ENCODE data around the gene DNAAF5. TPM values are rescaled to one million over a fixed set of nuclear protein-coding genes. Genes with fewer than 3 reads are reported as not detected.

Gene DNAAF5
- total and polyA plus RNA-seq, 12 donors, result 10.4 to 30.0 (median 24.7) TPM

DNA sequence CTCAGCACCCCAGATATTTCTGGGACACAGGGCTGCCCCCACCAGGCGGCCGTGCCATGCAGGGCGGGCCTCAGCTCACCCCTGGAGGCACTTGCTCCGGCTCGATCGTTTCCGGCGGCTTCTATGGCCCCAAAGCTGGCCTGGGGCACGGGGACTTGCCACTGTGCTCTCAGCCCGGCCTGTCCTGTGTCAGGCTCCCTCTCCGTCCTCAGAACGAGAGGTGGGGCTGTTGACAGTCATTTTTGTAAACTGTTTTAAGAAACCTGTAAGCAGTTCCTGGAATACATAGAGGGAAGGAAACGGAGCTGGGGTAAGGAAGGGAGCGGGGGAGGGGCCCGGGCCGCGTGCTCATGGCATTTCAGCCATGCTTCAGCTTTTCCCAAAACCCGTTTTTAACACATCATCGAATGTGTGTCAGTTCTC lies 31.3 kb downstream of the DNAAF5 start:
- Histone ChIP-seq H3K4me3 (no peak overlapping the region), H3K27me3 (no peaks in the 10 kb centered on the region), H3K27ac (no peak overlapping the region), H3K9me3 (no peaks in the 10 kb centered on the region), H3K4me1 (no peaks in the 10 kb centered on the region), H3K36me3 (peaks cover 0 to 92% (median 33%) of the 10 kb centered on the region in 9 donors)
- ATAC-seq (no peak), DNase-seq (no peak)
- intact Hi-C loops (cut with DNase I), result no loop called here
- 90 to 96% methylated on average over 19 of the region's 19 CpGs for WGBS, 2 donors
- TF ChIP-seq CTCF (IDR thresholded peaks at IDR 0.05), result no peak

DNA sequence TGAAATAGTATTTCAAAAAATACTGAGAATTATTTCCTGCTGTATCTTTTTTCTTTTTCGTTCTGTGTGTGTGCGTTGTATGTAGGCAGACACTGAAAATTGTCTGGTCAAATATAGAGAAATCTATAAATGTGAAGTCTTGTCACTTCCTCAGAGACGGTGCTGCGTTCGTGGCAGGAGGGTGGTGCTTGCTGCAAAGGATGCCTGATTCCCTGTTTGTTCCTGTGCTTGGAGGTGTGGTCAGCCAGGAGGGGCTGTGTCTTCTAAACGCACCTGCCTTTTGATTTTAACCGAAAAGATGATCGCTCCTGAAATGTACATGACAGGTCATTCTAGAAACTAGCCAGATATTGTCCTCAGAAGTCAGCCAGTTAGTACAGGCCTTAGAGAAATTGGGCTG lies 33.1 kb downstream of the DNAAF5 start:
- intact Hi-C loops (cut with DNase I), result no loop called here
- Histone ChIP-seq H3K27me3 (no peaks in the 10 kb centered on the region), H3K27ac (no peak overlapping the region), H3K36me3 (peaks cover 0 to 95% (median 48%) of the 10 kb centered on the region in 9 donors), H3K4me1 (no peaks in the 10 kb centered on the region), H3K4me3 (no peak overlapping the region), H3K9me3 (no peaks in the 10 kb centered on the region)
- ATAC-seq, result no peak
- no peak for TF ChIP-seq CTCF (IDR thresholded peaks at IDR 0.05)
- DNase-seq, result no peak
- WGBS, 2 donors, result 86 to 92% methylated on average over 8 of the region's 8 CpGs

DNA sequence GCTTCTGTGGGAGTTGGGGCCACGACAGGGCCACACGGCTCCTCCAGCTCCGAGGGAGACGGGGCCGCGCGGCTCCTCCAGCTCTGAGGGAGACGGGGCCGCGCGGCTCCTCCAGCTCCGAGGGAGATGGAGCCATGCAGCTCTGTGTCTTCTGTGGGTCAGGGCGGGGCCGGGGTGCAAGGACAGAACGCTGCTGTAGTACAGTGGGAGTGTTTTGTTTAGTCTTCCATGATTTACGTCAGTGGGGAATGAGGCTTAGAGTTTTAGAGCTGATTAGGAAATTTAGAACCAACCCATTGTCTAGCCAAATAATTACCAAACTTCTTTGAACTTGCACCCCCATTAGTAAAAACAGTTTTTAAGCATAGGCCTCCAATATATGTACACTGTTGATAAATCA lies 33.5 kb downstream of the DNAAF5 start:
- no peak for ATAC-seq
- peaks cover 2 to 95% (median 48%) of the 10 kb centered on the region in 9 donors for H3K36me3 ChIP-seq

DNA sequence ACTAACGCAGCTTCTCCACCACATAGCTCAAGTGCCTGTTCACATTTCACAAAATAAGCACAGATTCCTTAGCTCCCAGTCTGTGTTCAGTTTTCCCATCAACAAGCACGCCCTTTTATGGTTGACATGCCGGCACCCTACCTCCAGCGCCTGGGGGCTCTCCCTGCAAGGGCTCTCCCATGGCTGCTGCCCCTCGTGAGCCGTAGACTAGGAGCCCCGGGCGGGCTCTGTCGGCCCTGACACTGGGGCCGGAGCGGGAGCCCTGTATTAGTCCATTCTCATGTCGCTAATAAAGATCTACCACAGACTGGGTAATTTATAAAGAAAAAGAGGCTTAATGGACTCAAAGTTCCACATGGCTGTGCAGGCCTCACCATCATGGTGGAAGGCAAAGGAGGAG lies 34.6 kb downstream of the DNAAF5 start:
- Histone ChIP-seq H3K9me3 (no peaks in the 10 kb centered on the region), H3K36me3 (peaks cover 5 to 98% (median 55%) of the 10 kb centered on the region in 9 donors), H3K4me1 (no peaks in the 10 kb centered on the region), H3K27ac (no peak overlapping the region), H3K27me3 (no peaks in the 10 kb centered on the region), H3K4me3 (no peak overlapping the region)
- intact Hi-C loops (cut with DNase I), result no loop called here
- WGBS, 2 donors, result 96 to 98% methylated on average over 12 of the region's 12 CpGs
- no peak for DNase-seq
- TF ChIP-seq CTCF (IDR thresholded peaks at IDR 0.05), result no peak
- no peak for ATAC-seq

More for the DNA sequence above, 33.5 kb downstream of the DNAAF5 start:
- 87 to 95% methylated on average over 16 of the region's 16 CpGs for WGBS, 2 donors
- Histone ChIP-seq H3K27me3 (no peaks in the 10 kb centered on the region), H3K9me3 (no peaks in the 10 kb centered on the region), H3K4me1 (no peaks in the 10 kb centered on the region), H3K4me3 (no peak overlapping the region), H3K27ac (no peak overlapping the region)
- TF ChIP-seq CTCF (IDR thresholded peaks at IDR 0.05), result no peak
- no peak for DNase-seq
- intact Hi-C loops (cut with DNase I), result no loop called here

Measured in heart right ventricle (tissue), 16 donors.